ENCODE results near the gene PRDM1.

DNA sequence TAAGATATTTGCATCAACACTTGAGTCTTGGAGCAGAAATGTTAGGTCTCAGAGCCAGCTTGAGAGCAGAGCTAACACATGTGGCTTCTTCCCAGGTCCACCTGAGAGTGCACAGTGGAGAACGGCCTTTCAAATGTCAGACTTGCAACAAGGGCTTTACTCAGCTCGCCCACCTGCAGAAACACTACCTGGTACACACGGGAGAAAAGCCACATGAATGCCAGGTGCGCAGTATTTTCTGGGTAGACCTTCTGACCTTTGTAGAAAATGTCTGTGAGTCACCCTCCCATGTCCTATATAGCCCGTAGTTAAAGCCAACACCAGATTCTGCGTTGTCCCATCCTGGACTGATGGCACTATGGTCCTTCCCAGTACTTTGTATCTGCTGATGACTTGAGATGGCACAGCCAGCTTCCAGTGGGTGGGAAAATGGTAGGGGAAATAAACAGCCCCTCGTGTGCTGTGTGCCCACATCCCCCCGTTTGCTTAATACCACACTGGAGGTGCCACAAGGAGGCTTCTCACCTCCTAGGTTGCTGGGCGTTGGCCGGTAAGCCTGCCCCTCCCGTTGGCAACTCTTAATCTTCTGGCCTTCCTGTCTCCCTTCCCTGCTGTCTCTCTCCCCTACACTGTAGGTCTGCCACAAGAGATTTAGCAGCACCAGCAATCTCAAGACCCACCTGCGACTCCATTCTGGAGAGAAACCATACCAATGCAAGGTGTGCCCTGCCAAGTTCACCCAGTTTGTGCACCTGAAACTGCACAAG, 20.3 kb downstream of the PRDM1 start:
- TF ChIP-seq CTCF (tag by site-specific recombination; IDR thresholded peaks at IDR 0.05) (no peak), PRDM4 (tag by site-specific recombination; IDR thresholded peaks at IDR 0.05) (no peak)
- TF ChIP-seq, protein P1, sequence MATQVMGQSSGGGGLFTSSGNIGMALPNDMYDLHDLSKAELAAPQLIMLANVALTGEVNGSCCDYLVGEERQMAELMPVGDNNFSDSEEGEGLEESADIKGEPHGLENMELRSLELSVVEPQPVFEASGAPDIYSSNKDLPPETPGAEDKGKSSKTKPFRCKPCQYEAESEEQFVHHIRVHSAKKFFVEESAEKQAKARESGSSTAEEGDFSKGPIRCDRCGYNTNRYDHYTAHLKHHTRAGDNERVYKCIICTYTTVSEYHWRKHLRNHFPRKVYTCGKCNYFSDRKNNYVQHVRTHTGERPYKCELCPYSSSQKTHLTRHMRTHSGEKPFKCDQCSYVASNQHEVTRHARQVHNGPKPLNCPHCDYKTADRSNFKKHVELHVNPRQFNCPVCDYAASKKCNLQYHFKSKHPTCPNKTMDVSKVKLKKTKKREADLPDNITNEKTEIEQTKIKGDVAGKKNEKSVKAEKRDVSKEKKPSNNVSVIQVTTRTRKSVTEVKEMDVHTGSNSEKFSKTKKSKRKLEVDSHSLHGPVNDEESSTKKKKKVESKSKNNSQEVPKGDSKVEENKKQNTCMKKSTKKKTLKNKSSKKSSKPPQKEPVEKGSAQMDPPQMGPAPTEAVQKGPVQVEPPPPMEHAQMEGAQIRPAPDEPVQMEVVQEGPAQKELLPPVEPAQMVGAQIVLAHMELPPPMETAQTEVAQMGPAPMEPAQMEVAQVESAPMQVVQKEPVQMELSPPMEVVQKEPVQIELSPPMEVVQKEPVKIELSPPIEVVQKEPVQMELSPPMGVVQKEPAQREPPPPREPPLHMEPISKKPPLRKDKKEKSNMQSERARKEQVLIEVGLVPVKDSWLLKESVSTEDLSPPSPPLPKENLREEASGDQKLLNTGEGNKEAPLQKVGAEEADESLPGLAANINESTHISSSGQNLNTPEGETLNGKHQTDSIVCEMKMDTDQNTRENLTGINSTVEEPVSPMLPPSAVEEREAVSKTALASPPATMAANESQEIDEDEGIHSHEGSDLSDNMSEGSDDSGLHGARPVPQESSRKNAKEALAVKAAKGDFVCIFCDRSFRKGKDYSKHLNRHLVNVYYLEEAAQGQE (tag by site-specific recombination; IDR thresholded peaks at IDR 0.05): no peak
